Spleen (tissue), 11 donors: ENCODE measurements around the gene TRIM38. TPM values are rescaled to one million over a fixed set of nuclear protein-coding genes. Genes with fewer than 3 reads are reported as not detected.
"Not testable (repeated sequence)": the region's sequence is repeated elsewhere in the genome, so short reads cannot be mapped to it uniquely, and the experiment has no call there.

Experiments
- DNase-seq: peaks from one replicate; pipeline ENCODE4 v3.0.0-alpha.2; 2020
- H3K27ac ChIP-seq, 8 donors: fragments of 200-600 bp; sonication (generic) in 7 of 8; 1 replicate in 4 of 8; 2 replicates in 4 of 8; pipeline versions ENCODE4 v1.5.0 to v1.8.0; 2016 to 2021; ENCODE audit warnings: inconsistent platforms in 4 of 8, mild to moderate bottlenecking in 4 of 8, moderate library complexity in 1 of 8
- H3K27me3 ChIP-seq, 7 donors: fragments of 200-600 bp; sonication (generic) in 6 of 7; replicated peaks in 1 of 7; 1 replicate in 4 of 7; 2 replicates in 3 of 7; pipeline versions ENCODE4 v1.5.0 to v1.8.0; 2016 to 2021; ENCODE audit warnings: inconsistent platforms in 3 of 7, mild to moderate bottlenecking in 1 of 7
- H3K36me3 ChIP-seq, 6 donors: fragments of 200-600 bp; sonication (generic) in 5 of 6; 1 replicate in 4 of 6; 2 replicates in 2 of 6; pipeline versions ENCODE4 v1.5.0 to v1.8.0; 2016 to 2021; ENCODE audit warnings: inconsistent platforms in 2 of 6
- H3K4me1 ChIP-seq, 6 donors: fragments of 200-600 bp; sonication (generic) in 5 of 6; 1 replicate in 3 of 6; 2 replicates in 3 of 6; pipeline versions ENCODE4 v1.5.0 to v1.8.0; 2016 to 2021; ENCODE audit warnings: inconsistent platforms in 3 of 6
- H3K4me3 ChIP-seq, 8 donors: fragments of 200-600 bp; sonication (generic) in 7 of 8; 1 replicate in 4 of 8; 2 replicates in 4 of 8; pipeline versions ENCODE4 v1.5.0 to v1.8.0; 2016 to 2021; ENCODE audit warnings: inconsistent platforms in 4 of 8, mild to moderate bottlenecking in 4 of 8, moderate library complexity in 2 of 8
- H3K9me3 ChIP-seq, 8 donors: fragments of 200-600 bp; sonication (generic) in 7 of 8; 1 replicate in 4 of 8; 2 replicates in 4 of 8; pipeline versions ENCODE4 v1.5.0 to v1.8.0; 2016 to 2021; ENCODE audit warnings: inconsistent platforms in 4 of 8
- POLR2A ChIP-seq, 3 donors: fragments of 450-650 bp; IDR thresholded peaks; one replicate each; pipeline ENCODE4 v1.5.1; 2017; ENCODE audit warnings: antibody characterized with exemption in 3 of 3, mild to moderate bottlenecking in 1 of 3
- POLR2AphosphoS5 ChIP-seq, 3 donors: sonication (generic); formaldehyde crosslinking; IDR thresholded peaks; one replicate each; pipeline ENCODE4 v1.5.1; 2017; ENCODE audit warnings: antibody characterized with exemption in 3 of 3
- WGBS, 5 donors: extraction: QIAGEN DNeasy Blood & Tissue Kit in 3 of 5; methylation state at CpG; one replicate each; pipeline versions ENCODE4 v1.1.5 to v1.1.7; 2013 to 2018; 5-methylcytosine and 5-hydroxymethylcytosine counted together
- intact Hi-C: fragments of 100-400 bp; cut with DNase I; formaldehyde crosslinking; loops from one replicate; pipeline ENCODE4 v1.15.0; 2023; ENCODE audit warnings: low total_unique reads
- polyA plus RNA-seq, 3 donors: library from polyadenylated mRNA; stranded (reverse); fragments of 200-250 nt; gene quantifications; one replicate each; pipeline ENCODE4 v1.2.1, GENCODE V29; 2013
- total RNA-seq, 7 donors: library from RNA; depleted of rRNA in 3 of 7; stranded (reverse); fragments of >200 nt in 3 of 7; fragmentation: NEBNext Ultra II Directional in 4 of 7; extraction: Animal tissue kit (Norgen Biotek cat#: 25700) in 4 of 7; gene quantifications; one replicate each; pipeline versions ENCODE4 v1.1.0 to v1.2.1, GENCODE V29; 2016 to 2021
- TF ChIP-seq, protein P1 (sequence below), 11 experiments: fragments of 200-600 bp in 7 of 11; fragments of 450-650 bp in 4 of 11; sonication (generic) in 4 of 11; IDR thresholded peaks in 8 of 11; conservative IDR thresholded peaks in 3 of 11; 1 replicate in 7 of 11; 2 replicates in 4 of 11; pipeline versions ENCODE4 v1.4.0 to v1.8.0; 2016 to 2021; ENCODE audit warnings: antibody characterized with exemption in 11 of 11, inconsistent platforms in 4 of 11, mild to moderate bottlenecking in 1 of 11
- donor health status: healthy with polysubstance abuse.
- donor health status: DM: no; HTN: no; CAD: no; lungs with moderate emphysema.
- donor health status: DM: no; HTN: no; CAD: no.
- donor health status: Bipolar disorder and iron deficiency.
- donor health status: healthy.
- donor health status: DM: no; HTN: no; CAD: no.
- donor health status: DM: yes; HTN: yes; CAD: no.

The TRIM38 gene
- total and polyA plus RNA-seq, 10 donors = 8.0 to 34.4 (median 28.1) TPM

DNA sequence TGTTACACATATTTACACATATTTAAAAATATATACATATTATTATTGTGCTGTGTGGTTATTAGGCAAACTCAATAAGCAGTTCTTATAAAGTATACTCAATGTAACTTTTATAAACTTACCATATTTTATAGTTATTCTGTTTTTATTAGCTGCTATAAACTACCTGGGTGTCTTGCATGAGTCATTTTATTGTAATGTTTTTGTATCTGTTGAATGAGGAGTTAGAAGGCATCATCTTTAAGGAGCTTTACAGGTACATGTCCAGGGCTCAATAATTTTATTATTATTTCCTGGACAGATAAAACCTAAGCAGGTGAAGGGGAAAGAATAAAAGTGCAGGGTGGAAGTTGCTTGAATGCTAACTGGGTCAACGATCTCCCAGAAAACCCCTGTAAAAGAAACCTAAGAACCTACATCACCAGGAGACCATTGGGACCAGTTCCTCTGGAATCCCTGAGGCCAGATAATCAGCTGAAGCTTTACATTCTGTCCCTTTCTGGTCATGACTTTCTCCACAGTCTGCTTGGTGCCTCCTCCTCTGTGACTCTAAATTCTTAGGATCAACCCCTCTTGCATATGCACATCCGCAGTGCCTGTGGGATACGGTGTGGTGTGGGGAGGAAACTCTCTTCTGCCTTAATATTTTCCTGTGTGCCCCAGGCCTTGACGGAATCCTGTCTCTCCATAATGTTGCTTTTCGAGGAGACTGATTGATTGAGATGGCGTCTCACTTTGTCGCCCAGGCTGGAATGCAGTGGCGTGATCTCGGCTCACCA, 38.0 kb downstream of the TRIM38 start:
- intact Hi-C loops = loop anchor here (10.0 kb wide), 1 partner anchor 276 kb away; a partner anchor contains a TSS
- Histone ChIP-seq H3K36me3 (peaks cover 0 to 37% (median 11%) of the 10 kb centered on the region in 6 donors), H3K4me3 (no peak overlapping the region), H3K27me3 (no peaks in the 10 kb centered on the region), H3K4me1 (peaks cover 0 to 7% (median 0%) of the 10 kb centered on the region in 6 donors), H3K9me3 (no peaks in the 10 kb centered on the region), H3K27ac (no peak overlapping the region)
- DNase-seq = no peak
- TF ChIP-seq, protein P1, sequence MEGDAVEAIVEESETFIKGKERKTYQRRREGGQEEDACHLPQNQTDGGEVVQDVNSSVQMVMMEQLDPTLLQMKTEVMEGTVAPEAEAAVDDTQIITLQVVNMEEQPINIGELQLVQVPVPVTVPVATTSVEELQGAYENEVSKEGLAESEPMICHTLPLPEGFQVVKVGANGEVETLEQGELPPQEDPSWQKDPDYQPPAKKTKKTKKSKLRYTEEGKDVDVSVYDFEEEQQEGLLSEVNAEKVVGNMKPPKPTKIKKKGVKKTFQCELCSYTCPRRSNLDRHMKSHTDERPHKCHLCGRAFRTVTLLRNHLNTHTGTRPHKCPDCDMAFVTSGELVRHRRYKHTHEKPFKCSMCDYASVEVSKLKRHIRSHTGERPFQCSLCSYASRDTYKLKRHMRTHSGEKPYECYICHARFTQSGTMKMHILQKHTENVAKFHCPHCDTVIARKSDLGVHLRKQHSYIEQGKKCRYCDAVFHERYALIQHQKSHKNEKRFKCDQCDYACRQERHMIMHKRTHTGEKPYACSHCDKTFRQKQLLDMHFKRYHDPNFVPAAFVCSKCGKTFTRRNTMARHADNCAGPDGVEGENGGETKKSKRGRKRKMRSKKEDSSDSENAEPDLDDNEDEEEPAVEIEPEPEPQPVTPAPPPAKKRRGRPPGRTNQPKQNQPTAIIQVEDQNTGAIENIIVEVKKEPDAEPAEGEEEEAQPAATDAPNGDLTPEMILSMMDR (IDR thresholded peaks at IDR 0.05 in 8 of 11, conservative IDR thresholded peaks at IDR 0.05 in 3 of 11) = no peak
- no peak for TF ChIP-seq POLR2A (IDR thresholded peaks at IDR 0.05)
- TF ChIP-seq POLR2AphosphoS5 (IDR thresholded peaks at IDR 0.05) = no peak
- 94 to 97% (median 96%) methylated on average over 9 of the region's 9 CpGs for WGBS, 5 donors

DNA sequence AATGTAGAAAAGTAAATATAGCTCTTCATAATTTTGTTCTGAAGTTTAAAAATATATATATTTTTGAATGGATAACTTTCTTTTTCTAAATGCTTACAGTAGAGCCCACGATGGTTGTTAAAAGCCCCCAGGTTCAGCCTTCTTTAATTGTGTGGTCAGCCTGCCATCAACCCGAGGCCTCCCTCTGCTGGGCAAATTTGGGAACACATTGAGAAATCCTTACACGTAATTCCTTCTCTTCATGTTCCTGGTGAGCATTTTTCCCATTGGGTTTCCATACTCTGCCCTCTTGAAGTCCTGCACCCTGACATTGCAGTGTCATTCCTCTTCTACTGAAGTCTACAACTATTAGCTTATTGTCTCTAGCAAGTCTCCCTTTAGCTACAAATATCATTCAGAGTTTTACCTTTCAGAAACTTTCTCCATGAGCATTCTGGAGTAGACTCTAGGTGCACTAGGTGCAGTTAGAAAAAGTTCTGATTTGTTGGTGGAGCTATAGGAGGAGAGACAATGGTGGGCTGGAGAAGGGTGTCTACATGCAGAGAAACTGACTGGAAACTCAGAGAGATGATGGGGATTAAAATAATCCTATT, 40.6 kb downstream of the TRIM38 start:
- intact Hi-C loops = loop anchor here (10.0 kb wide), 1 partner anchor 278 kb away; a partner anchor contains a TSS
- DNase-seq = no peak
- Histone ChIP-seq H3K4me1 (peaks cover 0 to 23% (median 5%) of the 10 kb centered on the region in 6 donors), H3K27me3 (no peaks in the 10 kb centered on the region), H3K27ac (no peak overlapping the region), H3K4me3 (no peak overlapping the region), H3K9me3 (no peaks in the 10 kb centered on the region), H3K36me3 (peaks cover 0 to 31% (median 6%) of the 10 kb centered on the region in 6 donors)
- WGBS, 5 donors = 5 to 16% (median 8%) methylated on average over 3 of the region's 3 CpGs
- TF ChIP-seq, protein P1 (IDR thresholded peaks at IDR 0.05 in 8 of 11, conservative IDR thresholded peaks at IDR 0.05 in 3 of 11) = peak; percentile 42 to 82 (median 68)
- TF ChIP-seq POLR2AphosphoS5 (IDR thresholded peaks at IDR 0.05) (peak in 1 of 3 donors; percentile 29), POLR2A (IDR thresholded peaks at IDR 0.05) (no peak)

DNA sequence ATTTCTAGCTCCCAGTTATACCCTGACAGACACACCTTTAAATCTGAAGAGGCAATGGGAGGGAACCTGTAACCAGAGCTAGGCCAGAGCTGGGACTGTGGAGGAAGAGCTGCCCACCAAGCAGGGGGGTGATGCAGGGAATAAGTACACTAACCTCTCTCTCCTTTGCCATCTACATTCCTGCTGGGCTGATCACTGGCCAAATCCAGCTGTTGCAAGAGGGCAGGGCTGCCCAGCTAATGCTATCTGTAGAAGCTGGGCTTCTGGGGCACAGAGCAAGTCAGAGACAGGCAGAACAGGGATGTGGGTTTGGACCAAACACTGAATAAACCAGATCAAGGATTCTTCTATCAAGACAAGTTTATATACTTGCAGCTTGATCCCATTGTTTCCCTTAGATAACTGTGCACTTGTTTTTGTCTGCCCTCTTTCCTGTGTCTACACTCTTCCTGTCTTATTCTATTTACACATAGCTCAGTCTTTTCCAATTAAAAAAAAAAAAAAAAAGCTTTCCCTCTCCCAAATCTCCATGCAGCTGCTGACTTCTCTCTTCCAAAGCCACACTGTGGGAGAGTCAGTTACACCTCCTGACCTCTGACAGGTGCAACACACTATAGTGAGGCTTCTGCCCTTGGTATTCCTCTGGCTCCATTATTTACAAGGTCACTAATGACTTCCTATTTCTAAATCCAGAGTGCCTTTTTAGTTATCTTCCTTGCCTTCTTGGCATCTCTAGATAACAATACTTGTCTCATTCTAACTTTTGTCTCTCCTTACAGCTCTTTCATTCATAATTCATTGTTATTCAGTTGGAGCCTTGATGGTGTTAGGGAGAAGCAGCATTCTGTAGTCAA, 43.7 kb downstream of the TRIM38 start:
- Histone ChIP-seq H3K36me3 (peaks cover 0 to 6% (median 0%) of the 10 kb centered on the region in 6 donors), H3K9me3 (no peaks in the 10 kb centered on the region), H3K27ac (no peak overlapping the region), H3K27me3 (no peaks in the 10 kb centered on the region), H3K4me3 (no peak overlapping the region), H3K4me1 (peaks cover 0 to 29% (median 8%) of the 10 kb centered on the region in 6 donors)
- TF ChIP-seq, protein P1 (IDR thresholded peaks at IDR 0.05 in 8 of 11, conservative IDR thresholded peaks at IDR 0.05 in 3 of 11) = no peak
- DNase-seq = no peak
- intact Hi-C loops = loop anchor here (10.0 kb wide), 1 partner anchor 282 kb away; a partner anchor contains a TSS

DNA sequence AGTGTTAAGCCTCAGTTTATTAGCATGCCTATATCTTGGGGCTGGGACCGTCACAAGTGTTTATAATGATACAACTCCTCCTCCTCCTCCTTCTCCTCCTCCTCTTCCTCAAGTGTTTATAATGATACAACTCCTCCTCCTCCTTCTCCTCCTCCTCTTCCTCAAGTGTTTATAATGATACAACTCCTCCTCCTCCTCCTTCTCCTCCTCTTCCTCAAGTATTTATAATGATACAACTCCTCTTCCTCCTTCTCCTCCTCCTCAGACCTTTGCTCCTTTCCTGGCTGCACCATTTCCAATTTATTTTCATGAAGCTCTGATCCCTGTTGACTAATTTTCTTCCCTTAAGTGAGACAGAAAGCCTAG, 44.3 kb downstream of the TRIM38 start:
- H3K27ac ChIP-seq, H3K27me3 ChIP-seq, DNase-seq, H3K36me3 ChIP-seq, H3K4me3 ChIP-seq, H3K9me3 ChIP-seq: not testable (repeated sequence)
- peaks cover 0 to 29% (median 8%) of the 10 kb centered on the region in 6 donors for H3K4me1 ChIP-seq
- WGBS, 5 donors = 53 to 76% (median 59%) methylated on average over 1 of the region's 1 CpG
- intact Hi-C loops = loop anchor here (10.0 kb wide), 1 partner anchor 282 kb away; a partner anchor contains a TSS
